ENCODE data around the gene HSPBP1. TPM values are rescaled to one million over a fixed set of nuclear protein-coding genes. Genes with fewer than 3 reads are reported as not detected.

HSPBP1 gene
- total RNA-seq, 3 donors from 2014 or later, result 25.6 to 36.0 (median 29.5) TPM

- H3K4me1 ChIP-seq (ENCODE audit: low read depth), result no peaks in the 10 kb centered on the region
- ATAC-seq, result no peak
- intact Hi-C loops (cut with DNase I, micrococcal nuclease), result no loop called here
- TF ChIP-seq CTCF (IDR thresholded peaks at IDR 0.05), result no peak
- no peak overlapping the region for H3K4me3 ChIP-seq
- no peaks in the 10 kb centered on the region for H3K36me3 ChIP-seq (ENCODE audit: low read depth)
- no peaks in the 10 kb centered on the region for H3K9me3 ChIP-seq
- DNase-seq, result no peak
These were observed 9.6 kb downstream of the HSPBP1 start for GRCh38 chr19:55270172-55270942.

GRCh38 chr19:55269299-55269698 lies 10.6 kb downstream of the HSPBP1 start:
- TF ChIP-seq CTCF (IDR thresholded peaks at IDR 0.05), result no peak
- DNase-seq (no peak), ATAC-seq (no peak)
- H3K4me3 ChIP-seq, result no peak overlapping the region
- no peaks in the 10 kb centered on the region for H3K4me1 ChIP-seq (ENCODE audit: low read depth)
- intact Hi-C loops (cut with DNase I, micrococcal nuclease), result no loop called here
- no peaks in the 10 kb centered on the region for H3K36me3 ChIP-seq (ENCODE audit: low read depth)
- no peaks in the 10 kb centered on the region for H3K9me3 ChIP-seq

GRCh38 chr19:55266840-55267239 lies 13.1 kb downstream of the HSPBP1 start:
- H3K4me3 ChIP-seq, result no peak overlapping the region
- no peaks in the 10 kb centered on the region for H3K4me1 ChIP-seq (ENCODE audit: low read depth)
- no peak for TF ChIP-seq CTCF (IDR thresholded peaks at IDR 0.05)
- H3K36me3 ChIP-seq (ENCODE audit: low read depth), result no peaks in the 10 kb centered on the region
- DNase-seq (no peak), ATAC-seq (no peak)
- intact Hi-C loops (cut with DNase I, micrococcal nuclease), result no loop called here
- no peaks in the 10 kb centered on the region for H3K9me3 ChIP-seq

- no peaks in the 10 kb centered on the region for H3K9me3 ChIP-seq
- no peak for TF ChIP-seq CTCF (IDR thresholded peaks at IDR 0.05)
- intact Hi-C loops (cut with DNase I, micrococcal nuclease), result no loop called here
- ATAC-seq, result no peak
- H3K36me3 ChIP-seq (ENCODE audit: low read depth), result no peaks in the 10 kb centered on the region
- H3K4me3 ChIP-seq, result no peak overlapping the region
- no peak for DNase-seq
- no peaks in the 10 kb centered on the region for H3K4me1 ChIP-seq (ENCODE audit: low read depth)
These were observed 13.5 kb downstream of the HSPBP1 start for GRCh38 chr19:55266404-55266803.

- TF ChIP-seq CTCF (IDR thresholded peaks at IDR 0.05), result no peak
- no peaks in the 10 kb centered on the region for H3K4me1 ChIP-seq (ENCODE audit: low read depth)
- DNase-seq (no peak), ATAC-seq (no peak)
- no peaks in the 10 kb centered on the region for H3K36me3 ChIP-seq (ENCODE audit: low read depth)
- intact Hi-C loops (cut with DNase I, micrococcal nuclease), result no loop called here
- H3K9me3 ChIP-seq, result no peaks in the 10 kb centered on the region
- H3K4me3 ChIP-seq, result no peak overlapping the region
These were observed 14.1 kb downstream of the HSPBP1 start for GRCh38 chr19:55265723-55266386.

Measured in mucosa of descending colon (tissue), 3 donors.